C4-2B (cell line): ENCODE measurements around the gene CEP43.

Experiments used
- H3K27ac ChIP-seq: fragments of 450-650 bp; 2 replicates; pipeline ENCODE4 v1.5.1; 2017
- ZFX ChIP-seq: fragments of 450-650 bp; IDR thresholded peaks from 2 replicates; pipeline ENCODE4 v1.6.1; 2017
- TF ChIP-seq, protein P1 (sequence below): fragments of 450-650 bp; conservative IDR thresholded peaks from 2 replicates; pipeline ENCODE4 v1.5.1; 2017; ENCODE audit warnings: mild to moderate bottlenecking

Gene CEP43

DNA sequence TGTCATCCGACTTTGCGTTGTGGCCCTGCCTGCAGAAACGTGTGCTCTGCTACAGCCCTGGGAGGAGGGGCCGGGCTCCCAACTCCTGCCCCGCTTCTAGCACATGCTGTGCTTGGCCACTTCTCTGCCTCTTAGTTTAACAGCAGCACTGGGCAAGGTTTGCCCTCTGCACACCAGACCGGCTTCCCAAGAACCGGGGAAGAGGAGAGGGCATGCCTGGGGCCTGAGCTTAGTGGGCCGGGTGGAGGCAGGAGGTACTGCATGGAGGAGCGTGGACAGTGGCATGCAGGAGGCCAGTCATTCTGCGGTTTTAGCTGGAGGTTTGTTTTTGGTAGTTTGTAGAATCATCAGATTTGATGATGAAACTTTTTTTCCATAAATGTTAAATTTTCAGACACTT, 45.5 kb downstream of the CEP43 start:
- no peak overlapping the region for H3K27ac ChIP-seq
- no peak for TF ChIP-seq ZFX
- TF ChIP-seq, protein P1, sequence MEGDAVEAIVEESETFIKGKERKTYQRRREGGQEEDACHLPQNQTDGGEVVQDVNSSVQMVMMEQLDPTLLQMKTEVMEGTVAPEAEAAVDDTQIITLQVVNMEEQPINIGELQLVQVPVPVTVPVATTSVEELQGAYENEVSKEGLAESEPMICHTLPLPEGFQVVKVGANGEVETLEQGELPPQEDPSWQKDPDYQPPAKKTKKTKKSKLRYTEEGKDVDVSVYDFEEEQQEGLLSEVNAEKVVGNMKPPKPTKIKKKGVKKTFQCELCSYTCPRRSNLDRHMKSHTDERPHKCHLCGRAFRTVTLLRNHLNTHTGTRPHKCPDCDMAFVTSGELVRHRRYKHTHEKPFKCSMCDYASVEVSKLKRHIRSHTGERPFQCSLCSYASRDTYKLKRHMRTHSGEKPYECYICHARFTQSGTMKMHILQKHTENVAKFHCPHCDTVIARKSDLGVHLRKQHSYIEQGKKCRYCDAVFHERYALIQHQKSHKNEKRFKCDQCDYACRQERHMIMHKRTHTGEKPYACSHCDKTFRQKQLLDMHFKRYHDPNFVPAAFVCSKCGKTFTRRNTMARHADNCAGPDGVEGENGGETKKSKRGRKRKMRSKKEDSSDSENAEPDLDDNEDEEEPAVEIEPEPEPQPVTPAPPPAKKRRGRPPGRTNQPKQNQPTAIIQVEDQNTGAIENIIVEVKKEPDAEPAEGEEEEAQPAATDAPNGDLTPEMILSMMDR, result no peak

DNA sequence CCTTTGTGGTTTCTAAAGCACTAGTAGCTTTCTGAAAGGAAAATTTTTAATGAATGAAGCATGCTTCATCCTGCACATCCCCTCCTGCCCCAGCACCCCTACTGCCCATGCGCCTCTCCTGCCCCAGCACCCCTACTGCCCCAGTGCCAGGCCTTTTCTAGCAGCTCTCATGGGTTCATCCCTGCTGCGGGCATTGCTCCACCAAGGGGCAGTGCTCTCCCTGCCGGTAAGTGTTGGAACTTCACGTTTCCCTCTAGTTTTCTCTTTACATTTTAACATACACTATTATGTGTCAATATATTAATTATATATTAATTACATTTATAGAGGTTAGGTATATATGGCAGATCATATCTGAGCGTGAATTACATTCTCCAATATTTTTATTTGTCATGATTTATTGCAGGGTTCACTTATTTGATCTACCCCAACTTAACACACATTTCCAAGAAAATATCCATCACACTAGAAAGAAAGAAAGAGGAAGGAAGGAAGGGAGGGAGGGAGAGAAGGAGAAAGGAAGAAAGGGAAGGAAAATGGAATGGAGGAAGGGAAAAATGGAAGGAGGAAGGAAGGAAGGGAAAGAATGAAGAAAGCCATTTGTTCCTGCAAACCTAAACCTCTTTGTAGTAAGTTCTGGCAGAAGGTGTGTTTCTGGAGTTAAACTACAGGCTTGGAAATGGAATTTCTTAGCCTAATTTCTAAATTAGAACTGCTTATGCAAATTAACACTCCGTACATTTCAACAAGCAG, 46.8 kb downstream of the CEP43 start:
- no peak overlapping the region for H3K27ac ChIP-seq
- TF ChIP-seq ZFX, result no peak
- TF ChIP-seq, protein P1, result no peak

DNA sequence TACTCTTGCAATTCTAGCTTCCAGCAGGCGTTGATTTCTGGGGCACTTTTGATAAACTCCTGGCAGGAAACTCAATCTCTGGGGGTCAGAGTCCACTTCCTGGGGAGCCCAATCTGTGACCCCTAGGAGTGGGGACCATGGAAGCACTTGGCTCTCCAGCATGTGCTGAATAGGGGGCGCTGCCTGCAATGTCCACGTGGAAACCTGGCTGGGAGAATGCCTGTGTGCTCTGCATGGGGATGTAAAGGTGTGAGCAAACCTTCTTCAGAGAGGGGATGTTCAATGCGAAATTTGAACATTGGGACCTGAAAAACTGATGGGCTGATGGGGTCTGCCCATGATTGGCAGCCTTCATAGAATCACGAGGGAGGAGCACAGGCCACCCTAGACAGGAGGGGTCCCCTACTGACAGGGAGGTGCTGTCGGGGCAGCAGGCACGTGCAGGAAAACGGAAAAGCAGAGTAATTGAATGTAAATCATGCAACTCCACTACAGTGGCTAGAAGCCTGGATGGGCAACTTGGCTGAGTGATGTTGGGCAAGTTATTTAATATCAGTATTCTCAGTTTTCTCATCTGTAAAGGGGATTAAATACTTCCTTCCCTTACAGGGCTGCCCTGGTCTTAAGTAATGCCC, 47.8 kb downstream of the CEP43 start:
- TF ChIP-seq ZFX, result no peak
- TF ChIP-seq, protein P1, result no peak
- H3K27ac ChIP-seq, result no peak overlapping the region

DNA sequence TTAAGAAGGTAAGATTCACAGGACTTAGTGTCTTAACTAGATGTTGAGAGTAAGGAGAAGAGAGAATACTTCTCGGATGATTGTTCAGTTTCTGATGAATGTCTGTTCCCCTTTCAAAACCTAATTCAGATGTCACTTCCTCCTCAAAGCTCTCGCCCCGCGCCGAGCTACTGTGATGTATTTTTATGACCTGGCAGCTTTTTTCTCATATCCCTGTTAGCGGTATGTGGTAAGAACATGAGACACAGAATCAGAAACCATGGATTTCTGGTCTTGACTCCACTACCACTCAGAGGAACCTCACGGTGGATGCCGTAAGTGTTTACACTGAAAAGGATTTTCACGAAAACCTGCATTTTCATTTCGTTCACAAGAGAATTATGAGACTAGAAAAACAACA, 48.4 kb downstream of the CEP43 start:
- TF ChIP-seq ZFX, result no peak
- TF ChIP-seq, protein P1, result no peak
- H3K27ac ChIP-seq, result no peak overlapping the region
